ENCODE measurements around the gene ZNF772. TPM values are rescaled to one million over a fixed set of nuclear protein-coding genes. Genes with fewer than 3 reads are reported as not detected.
"Not testable (repeated sequence)": the region's sequence is repeated elsewhere in the genome, so short reads cannot be mapped to it uniquely, and the experiment has no call there.

The ZNF772 gene
- total RNA-seq = 10 to 100 TPM; 12.8 to 17.4 TPM
- polyA plus RNA-seq = 1 to 10 TPM; 2.0 to 2.8 TPM

DNA sequence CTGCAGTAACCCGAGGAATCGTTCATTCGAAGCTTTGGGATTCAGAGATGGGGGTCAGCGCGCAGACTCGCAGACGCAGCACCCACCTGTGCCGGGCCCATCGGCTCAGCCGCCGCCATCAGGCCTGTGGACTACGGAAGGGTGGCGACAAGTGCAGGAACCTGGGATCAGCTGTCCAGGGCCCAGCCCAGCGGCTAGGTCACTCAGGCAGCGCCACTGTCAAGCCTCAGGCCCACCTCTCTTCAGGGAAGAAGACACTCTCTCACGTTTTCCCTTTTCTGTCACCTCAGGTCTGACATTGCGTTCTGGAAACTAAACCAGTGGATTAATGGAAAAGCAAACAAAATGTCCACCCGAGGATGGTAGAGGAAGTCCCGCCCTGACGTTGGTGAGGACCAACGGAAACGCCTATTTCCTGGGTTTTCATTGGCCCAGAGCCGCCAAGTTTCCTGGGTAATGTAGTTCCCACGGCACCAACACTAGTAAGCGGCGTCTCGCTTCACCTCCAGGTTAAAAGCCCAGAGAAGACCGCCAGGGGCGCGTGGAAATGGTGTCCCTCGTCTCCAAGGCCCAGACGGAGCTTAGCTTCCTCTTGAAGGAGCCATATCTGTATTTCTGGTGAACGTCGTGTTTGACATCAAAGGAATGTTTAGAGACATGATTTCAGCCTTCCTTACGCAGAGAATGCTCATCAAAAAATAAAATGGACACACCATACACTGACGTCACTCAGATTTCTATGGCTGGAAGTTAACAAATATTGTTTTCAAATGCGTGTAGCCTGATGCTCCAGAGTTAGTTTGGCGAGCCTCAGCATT is at the start of gene ZNF772:
TSS of gene ZNF772 (minus strand) at position 376 of the 818 bp plus-strand sequence. CDS start at position 119, 257 bp downstream.
- POLR2A ChIA-PET (ENCODE audit: partially characterized antibody) = interaction anchor here (1.0 to 2.0 kb wide), 6 partner anchors 9 to 106 kb away, joined by 3 to 4 read pairs (median 4); partner anchors contain the start of genes ZIK1, ZNF419 and ZNF773
- peak within 1 kb of the TSS; percentile 86 to 98 (median 92) for H3K4me3 Mint-ChIP-seq
- H3K27me3 ChIP-seq (ENCODE audit: insufficient read depth, low read length) = no peaks in the 10 kb centered on the region
- H3K27ac ChIP-seq (ENCODE audit: low read depth, low read length) = peak within 1 kb of the TSS; percentile 61
- peak within 1 kb of the TSS; percentile 36 to 89 for H3K4me3 ChIP-seq (ENCODE audit: low read length in 2 of 2)
- H3K4me1 Mint-ChIP-seq = peaks cover 4 to 19% (median 14%) of the 10 kb centered on the region in 4 donors
- peaks cover 0 to 2% of the 10 kb centered on the region in 2 donors for H3K27me3 Mint-ChIP-seq
- H3K9me3 ChIP-seq (ENCODE audit: control insufficient read depth in 1 of 2, low read length in 2 of 2) = peaks cover 12 to 43% of the 10 kb centered on the region in 2 donors
- DNase-seq = peak; percentile 86 to 96 (median 89)
- intact Hi-C loops (cut with micrococcal nuclease) = loop anchor here (1.0 kb wide), 4 partner anchors 10 to 156 kb away; partner anchors contain the start of genes ZNF211, ZNF419, ZNF549 and ZNF749
- H3K36me3 Mint-ChIP-seq = peaks cover 49 to 60% of the 10 kb centered on the region in 2 donors
- H3K9me3 Mint-ChIP-seq = peaks cover 6 to 78% (median 75%) of the 10 kb centered on the region in 8 donors
- peaks cover 8% of the 10 kb centered on the region for H3K36me3 ChIP-seq (ENCODE audit: insufficient read depth, low read length)
- CTCF ChIA-PET (ENCODE audit: partially characterized antibody) = no interaction called here
- peak within 1 kb of the TSS; percentile 26 to 95 (median 90) for H3K27ac Mint-ChIP-seq
- peaks cover 8% of the 10 kb centered on the region for H3K4me1 ChIP-seq (ENCODE audit: insufficient read depth, low read length)

DNA sequence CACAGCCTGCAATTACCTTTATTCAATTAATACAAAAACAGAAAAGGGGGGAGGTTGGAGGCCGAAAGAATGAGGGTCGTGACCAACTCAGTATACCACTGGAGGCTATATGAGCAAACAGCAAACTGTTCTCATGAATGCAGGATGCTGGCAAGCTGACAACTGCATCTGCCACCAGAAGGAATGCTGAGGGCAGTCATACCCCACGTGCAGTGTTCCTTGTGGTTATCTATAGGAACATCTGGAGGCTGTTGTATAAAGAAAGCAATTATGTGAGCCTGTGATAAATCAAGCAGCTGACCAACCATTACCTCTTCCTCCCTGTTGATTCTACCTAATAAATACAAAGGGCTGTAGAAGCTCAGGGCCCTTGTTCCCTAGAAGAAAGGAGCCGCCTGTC is 40.7 kb upstream of the ZNF772 start:
- H3K4me3 ChIP-seq (ENCODE audit: low read length in 2 of 2); H3K27ac ChIP-seq (ENCODE audit: low read depth, low read length); H3K4me1 ChIP-seq (ENCODE audit: insufficient read depth, low read length); H3K4me3 Mint-ChIP-seq; H3K4me1 Mint-ChIP-seq; H3K27me3 Mint-ChIP-seq; H3K27me3 ChIP-seq (ENCODE audit: insufficient read depth, low read length); POLR2A ChIA-PET (ENCODE audit: partially characterized antibody); CTCF ChIA-PET (ENCODE audit: partially characterized antibody); intact Hi-C loops (cut with micrococcal nuclease); H3K36me3 ChIP-seq (ENCODE audit: insufficient read depth, low read length); DNase-seq; H3K27ac Mint-ChIP-seq: not testable (repeated sequence)
- Mint-ChIP-seq H3K36me3 (peaks cover 56 to 61% of the 10 kb centered on the region in 2 donors), H3K9me3 (peaks cover 0 to 77% (median 64%) of the 10 kb centered on the region in 8 donors)
- H3K9me3 ChIP-seq (ENCODE audit: control insufficient read depth in 1 of 2, low read length in 2 of 2) = peaks cover 0 to 17% of the 10 kb centered on the region in 2 donors

DNA sequence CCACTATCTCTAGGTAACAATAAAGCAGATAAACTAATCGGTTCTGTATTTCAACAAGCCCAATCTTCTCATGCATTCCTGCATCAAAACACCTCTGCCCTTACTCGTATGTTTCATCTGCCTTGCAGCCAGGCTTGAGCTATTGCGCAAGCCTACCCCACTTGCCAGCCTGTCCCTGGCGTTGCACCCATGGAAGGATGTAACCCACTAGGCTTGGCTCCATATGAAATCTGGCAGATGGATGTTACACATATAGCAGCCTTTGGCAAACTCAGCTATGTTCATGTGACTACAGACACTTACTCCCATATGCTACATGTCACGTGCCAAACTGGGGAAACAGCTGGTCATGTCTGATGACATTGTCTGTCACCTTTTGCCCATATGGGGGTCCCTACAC is 37.9 kb upstream of the ZNF772 start:
- H3K27me3 ChIP-seq (ENCODE audit: insufficient read depth, low read length) = no peaks in the 10 kb centered on the region
- no peak overlapping the region for H3K4me3 Mint-ChIP-seq
- no peak for DNase-seq
- H3K36me3 ChIP-seq (ENCODE audit: insufficient read depth, low read length) = no peaks in the 10 kb centered on the region
- H3K27ac Mint-ChIP-seq = no peak overlapping the region
- ChIA-PET CTCF (ENCODE audit: partially characterized antibody) (no interaction called here), POLR2A (ENCODE audit: partially characterized antibody) (no interaction called here)
- H3K27ac ChIP-seq (ENCODE audit: low read depth, low read length) = no peak overlapping the region
- intact Hi-C loops (cut with micrococcal nuclease) = no loop called here
- H3K27me3 Mint-ChIP-seq = no peaks in the 10 kb centered on the region
- no peak overlapping the region for H3K4me3 ChIP-seq (ENCODE audit: low read length in 2 of 2)
- H3K9me3 ChIP-seq (ENCODE audit: control insufficient read depth in 1 of 2, low read length in 2 of 2) = peaks cover 0 to 29% of the 10 kb centered on the region in 2 donors
- peaks cover 63 to 68% of the 10 kb centered on the region in 2 donors for H3K36me3 Mint-ChIP-seq
- no peaks in the 10 kb centered on the region for H3K4me1 Mint-ChIP-seq
- no peaks in the 10 kb centered on the region for H3K4me1 ChIP-seq (ENCODE audit: insufficient read depth, low read length)
- H3K9me3 Mint-ChIP-seq = peaks cover 0 to 83% (median 71%) of the 10 kb centered on the region in 8 donors

DNA sequence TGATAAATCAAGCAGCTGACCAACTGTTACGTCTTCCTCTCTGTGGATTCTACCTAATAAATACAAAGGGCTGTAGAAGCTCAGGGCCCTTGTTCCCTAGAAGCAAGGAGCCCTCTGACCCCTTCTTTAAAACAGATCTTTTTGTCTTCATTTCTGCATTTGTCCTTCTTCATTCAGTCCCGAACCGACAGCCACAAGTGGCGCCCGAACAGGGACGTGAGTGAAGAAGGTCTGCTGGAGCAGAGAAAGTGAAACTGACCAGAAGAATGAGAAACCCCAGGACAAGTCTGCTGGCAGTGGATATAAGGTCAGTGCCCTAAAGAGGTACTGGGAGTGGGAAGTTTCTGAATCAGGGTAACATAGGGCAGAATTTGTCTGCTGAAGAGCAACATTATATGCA is 35.5 kb upstream of the ZNF772 start:
- no peak for DNase-seq
- CTCF ChIA-PET (ENCODE audit: partially characterized antibody) = no interaction called here
- POLR2A ChIA-PET (ENCODE audit: partially characterized antibody) = no interaction called here

DNA sequence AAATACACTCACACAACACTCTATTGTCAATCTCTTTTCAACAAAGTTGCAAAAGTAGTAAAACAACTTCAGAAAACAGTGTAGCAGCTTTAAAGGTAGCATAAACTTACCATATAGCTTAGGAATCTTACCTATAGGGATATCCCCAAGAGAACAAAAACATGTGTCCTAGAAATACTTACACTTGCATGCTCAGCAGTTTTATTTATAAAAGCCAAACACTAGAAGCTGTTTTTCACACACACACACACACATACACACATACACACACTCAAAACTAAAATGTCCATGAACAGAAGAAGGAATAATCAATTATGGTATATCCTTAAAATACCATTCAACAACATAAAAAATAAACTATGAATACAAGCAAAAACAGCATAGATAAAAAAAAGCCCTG is 34.1 kb upstream of the ZNF772 start:
- peaks cover 10% of the 10 kb centered on the region for H3K36me3 ChIP-seq (ENCODE audit: insufficient read depth, low read length)
- Mint-ChIP-seq H3K4me1 (no peaks in the 10 kb centered on the region), H3K27ac (no peak overlapping the region), H3K27me3 (no peaks in the 10 kb centered on the region), H3K4me3 (no peak overlapping the region), H3K36me3 (peaks cover 78 to 79% of the 10 kb centered on the region in 2 donors), H3K9me3 (peaks cover 0 to 92% (median 82%) of the 10 kb centered on the region in 8 donors)
- no peak for DNase-seq
- POLR2A ChIA-PET (ENCODE audit: partially characterized antibody) = no interaction called here
- intact Hi-C loops (cut with micrococcal nuclease) = no loop called here
- no peaks in the 10 kb centered on the region for H3K4me1 ChIP-seq (ENCODE audit: insufficient read depth, low read length)
- H3K27me3 ChIP-seq (ENCODE audit: insufficient read depth, low read length) = no peaks in the 10 kb centered on the region
- H3K9me3 ChIP-seq (ENCODE audit: control insufficient read depth in 1 of 2, low read length in 2 of 2) = peaks cover 4 to 36% of the 10 kb centered on the region in 2 donors
- CTCF ChIA-PET (ENCODE audit: partially characterized antibody) = no interaction called here
- no peak overlapping the region for H3K27ac ChIP-seq (ENCODE audit: low read depth, low read length)
- H3K4me3 ChIP-seq (ENCODE audit: low read length in 2 of 2) = no peak overlapping the region

More for the DNA sequence above, 35.5 kb upstream of the ZNF772 start:
- no peaks in the 10 kb centered on the region for H3K4me1 ChIP-seq (ENCODE audit: insufficient read depth, low read length)
- no peak overlapping the region for H3K4me3 ChIP-seq (ENCODE audit: low read length in 2 of 2)
- no peaks in the 10 kb centered on the region for H3K27me3 ChIP-seq (ENCODE audit: insufficient read depth, low read length)
- Mint-ChIP-seq H3K4me3 (no peak overlapping the region), H3K27ac (no peak overlapping the region), H3K4me1 (no peaks in the 10 kb centered on the region), H3K9me3 (peaks cover 0 to 89% (median 82%) of the 10 kb centered on the region in 8 donors), H3K36me3 (peaks cover 76 to 78% of the 10 kb centered on the region in 2 donors), H3K27me3 (no peaks in the 10 kb centered on the region)
- no peak overlapping the region for H3K27ac ChIP-seq (ENCODE audit: low read depth, low read length)
- peaks cover 3 to 34% of the 10 kb centered on the region in 2 donors for H3K9me3 ChIP-seq (ENCODE audit: control insufficient read depth in 1 of 2, low read length in 2 of 2)
- intact Hi-C loops (cut with micrococcal nuclease) = no loop called here
- H3K36me3 ChIP-seq (ENCODE audit: insufficient read depth, low read length) = no peaks in the 10 kb centered on the region

DNA sequence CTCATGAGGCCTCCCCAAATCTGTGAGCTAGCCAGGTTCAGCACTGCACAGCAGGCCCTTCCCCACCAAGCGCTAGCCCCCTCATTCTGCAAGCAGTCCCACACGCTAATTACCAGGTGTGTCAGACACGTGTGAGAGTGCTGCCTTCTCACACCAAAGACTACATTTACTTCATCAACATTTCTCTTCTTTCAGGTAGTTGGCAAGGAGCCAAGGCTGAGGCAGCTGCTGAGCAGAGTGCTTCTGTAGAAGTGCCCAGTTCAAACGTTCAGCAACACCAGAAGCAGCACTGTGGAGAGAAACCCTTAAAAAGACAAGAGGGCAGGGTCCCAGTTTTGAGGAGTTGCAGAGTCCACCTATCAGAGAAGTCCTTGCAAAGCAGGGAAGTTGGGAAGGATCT is 28.8 kb upstream of the ZNF772 start:
- Mint-ChIP-seq H3K36me3 (peaks cover 76 to 84% of the 10 kb centered on the region in 2 donors), H3K27ac (no peak overlapping the region), H3K27me3 (no peaks in the 10 kb centered on the region), H3K4me3 (no peak overlapping the region), H3K4me1 (peaks cover 4 to 16% (median 11%) of the 10 kb centered on the region in 4 donors), H3K9me3 (peaks cover 3 to 87% (median 75%) of the 10 kb centered on the region in 8 donors)
- Histone ChIP-seq H3K36me3 (ENCODE audit: insufficient read depth, low read length) (peaks cover 24% of the 10 kb centered on the region), H3K4me3 (ENCODE audit: low read length in 2 of 2) (peak overlapping the region in 1 of 2 donors; percentile 17), H3K27me3 (ENCODE audit: insufficient read depth, low read length) (no peaks in the 10 kb centered on the region), H3K4me1 (ENCODE audit: insufficient read depth, low read length) (no peaks in the 10 kb centered on the region), H3K27ac (ENCODE audit: low read depth, low read length) (no peak overlapping the region), H3K9me3 (ENCODE audit: control insufficient read depth in 1 of 2, low read length in 2 of 2) (peaks cover 10 to 24% of the 10 kb centered on the region in 2 donors)
- no peak for DNase-seq
- ChIA-PET CTCF (ENCODE audit: partially characterized antibody) (no interaction called here), POLR2A (ENCODE audit: partially characterized antibody) (no interaction called here)
- intact Hi-C loops (cut with micrococcal nuclease) = no loop called here

DNA sequence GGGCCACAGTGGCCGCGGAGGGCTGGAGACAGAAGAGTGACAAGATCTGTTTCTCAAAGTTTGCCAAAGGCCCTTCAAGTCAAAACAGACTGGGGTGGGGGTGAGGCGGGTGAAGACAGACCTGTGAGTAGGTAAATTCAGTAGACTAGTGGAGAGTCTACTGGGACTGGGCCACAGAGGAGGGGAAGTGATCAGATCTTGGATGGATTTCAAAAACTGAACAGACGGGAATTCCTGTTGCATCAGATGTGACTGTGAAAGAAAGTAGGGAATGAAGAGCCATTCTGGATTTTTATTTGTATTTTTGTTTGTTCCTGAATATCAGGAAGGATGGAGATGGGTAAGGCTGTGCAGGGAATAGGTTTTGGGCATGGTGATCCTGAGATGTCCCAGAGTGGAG is 23.0 kb upstream of the ZNF772 start:
- intact Hi-C loops (cut with micrococcal nuclease); H3K4me1 ChIP-seq (ENCODE audit: insufficient read depth, low read length); DNase-seq; H3K27me3 Mint-ChIP-seq; H3K36me3 ChIP-seq (ENCODE audit: insufficient read depth, low read length); H3K9me3 ChIP-seq (ENCODE audit: control insufficient read depth in 1 of 2, low read length in 2 of 2); H3K27me3 ChIP-seq (ENCODE audit: insufficient read depth, low read length): not testable (repeated sequence)
- Mint-ChIP-seq H3K9me3 (peaks cover 6 to 72% (median 65%) of the 10 kb centered on the region in 8 donors), H3K4me3 (peak overlapping the region; percentile 65 to 88 (median 82)), H3K36me3 (peaks cover 57 to 58% of the 10 kb centered on the region in 2 donors), H3K27ac (peak overlapping the region; percentile 61 to 89 (median 80)), H3K4me1 (peaks cover 20 to 34% (median 23%) of the 10 kb centered on the region in 4 donors)
- H3K27ac ChIP-seq (ENCODE audit: low read depth, low read length) = peak overlapping the region; percentile 60
- POLR2A ChIA-PET (ENCODE audit: partially characterized antibody) = interaction anchor here (0.9 to 1.1 kb wide), 6 partner anchors 13 to 650 kb away, joined by 3 to 6 read pairs (median 3); partner anchors contain the start of genes ZNF329, ZNF419 and ZNF749
- H3K4me3 ChIP-seq (ENCODE audit: low read length in 2 of 2) = peak overlapping the region in 1 of 2 donors; percentile 45
- CTCF ChIA-PET (ENCODE audit: partially characterized antibody) = interaction anchor here (1.0 kb wide), 1 partner anchor 14 kb away, joined by 3 read pairs; no protein-coding TSS in a partner anchor

All from CD4-positive, alpha-beta memory T cell (primary cell).